ENCODE data around the gene DGKB. TPM values are rescaled to one million over a fixed set of nuclear protein-coding genes. Genes with fewer than 3 reads are reported as not detected.

The DGKB gene
- polyA plus RNA-seq, 3 donors from 2014 or later: not detected

GRCh38 chr7:14754631-14755030 is 147.9 kb downstream of the DGKB start:
- H3K27ac Mint-ChIP-seq: no peak overlapping the region
- no peaks in the 10 kb centered on the region for H3K36me3 Mint-ChIP-seq
- DNase-seq: no peak
- H3K9me3 Mint-ChIP-seq: peaks cover 0 to 14% (median 10%) of the 10 kb centered on the region in 6 donors
- no peak overlapping the region for H3K4me3 Mint-ChIP-seq
- peaks cover 0 to 1% (median 0%) of the 10 kb centered on the region in 3 donors for H3K27me3 Mint-ChIP-seq (ENCODE audit: low read depth in 3 of 3)
- no peaks in the 10 kb centered on the region for H3K4me1 Mint-ChIP-seq

- Mint-ChIP-seq H3K27me3 (ENCODE audit: low read depth in 3 of 3) (no peaks in the 10 kb centered on the region), H3K9me3 (peaks cover 4 to 23% (median 9%) of the 10 kb centered on the region in 6 donors), H3K27ac (no peak overlapping the region), H3K4me3 (no peak overlapping the region), H3K36me3 (no peaks in the 10 kb centered on the region), H3K4me1 (no peaks in the 10 kb centered on the region)
- no peak for DNase-seq
Measured at GRCh38 chr7:14752301-14752700, 150.2 kb downstream of the DGKB start.

- H3K4me3 Mint-ChIP-seq: no peak overlapping the region
Measured at GRCh38 chr7:14751461-14751860, 151.1 kb downstream of the DGKB start.

GRCh38 chr7:14748461-14748860 is 154.1 kb downstream of the DGKB start:
- no peaks in the 10 kb centered on the region for H3K36me3 Mint-ChIP-seq
- peaks cover 13 to 39% (median 22%) of the 10 kb centered on the region in 6 donors for H3K9me3 Mint-ChIP-seq
- no peaks in the 10 kb centered on the region for H3K27me3 Mint-ChIP-seq (ENCODE audit: low read depth in 3 of 3)
- H3K4me1 Mint-ChIP-seq: no peaks in the 10 kb centered on the region
- DNase-seq: no peak
- no peak overlapping the region for H3K4me3 Mint-ChIP-seq
- H3K27ac Mint-ChIP-seq: no peak overlapping the region

More at GRCh38 chr7:14751461-14751860, 151.1 kb downstream of the DGKB start:
- no peaks in the 10 kb centered on the region for H3K4me1 Mint-ChIP-seq
- H3K27me3 Mint-ChIP-seq (ENCODE audit: low read depth in 3 of 3): no peaks in the 10 kb centered on the region
- H3K27ac Mint-ChIP-seq: no peak overlapping the region
- peaks cover 8 to 24% (median 10%) of the 10 kb centered on the region in 6 donors for H3K9me3 Mint-ChIP-seq
- DNase-seq: no peak
- H3K36me3 Mint-ChIP-seq: no peaks in the 10 kb centered on the region

GRCh38 chr7:14747701-14748100 is 154.8 kb downstream of the DGKB start:
- no peak overlapping the region for H3K27ac Mint-ChIP-seq
- no peaks in the 10 kb centered on the region for H3K27me3 Mint-ChIP-seq (ENCODE audit: low read depth in 3 of 3)
- H3K9me3 Mint-ChIP-seq: peaks cover 13 to 46% (median 28%) of the 10 kb centered on the region in 6 donors
- DNase-seq: no peak
- H3K4me3 Mint-ChIP-seq: no peak overlapping the region
- no peaks in the 10 kb centered on the region for H3K36me3 Mint-ChIP-seq
- H3K4me1 Mint-ChIP-seq: no peaks in the 10 kb centered on the region

GRCh38 chr7:14745076-14745475 is 157.5 kb downstream of the DGKB start:
- H3K27ac Mint-ChIP-seq: no peak overlapping the region
- H3K27me3 Mint-ChIP-seq (ENCODE audit: low read depth in 3 of 3): no peaks in the 10 kb centered on the region
- DNase-seq: no peak
- H3K9me3 Mint-ChIP-seq: peaks cover 16 to 50% (median 38%) of the 10 kb centered on the region in 6 donors
- no peaks in the 10 kb centered on the region for H3K36me3 Mint-ChIP-seq
- no peaks in the 10 kb centered on the region for H3K4me1 Mint-ChIP-seq
- H3K4me3 Mint-ChIP-seq: no peak overlapping the region

GRCh38 chr7:14740606-14741005 is 161.9 kb downstream of the DGKB start:
- DNase-seq: no peak
- H3K4me1 Mint-ChIP-seq: no peaks in the 10 kb centered on the region
- H3K4me3 Mint-ChIP-seq: no peak overlapping the region
- no peaks in the 10 kb centered on the region for H3K27me3 Mint-ChIP-seq (ENCODE audit: low read depth in 3 of 3)
- H3K9me3 Mint-ChIP-seq: peaks cover 15 to 57% (median 41%) of the 10 kb centered on the region in 6 donors
- no peaks in the 10 kb centered on the region for H3K36me3 Mint-ChIP-seq
- H3K27ac Mint-ChIP-seq: no peak overlapping the region

- no peak for DNase-seq
- no peaks in the 10 kb centered on the region for H3K36me3 Mint-ChIP-seq
- peaks cover 11 to 57% (median 38%) of the 10 kb centered on the region in 6 donors for H3K9me3 Mint-ChIP-seq
- no peaks in the 10 kb centered on the region for H3K27me3 Mint-ChIP-seq (ENCODE audit: low read depth in 3 of 3)
- no peaks in the 10 kb centered on the region for H3K4me1 Mint-ChIP-seq
- H3K27ac Mint-ChIP-seq: no peak overlapping the region
- no peak overlapping the region for H3K4me3 Mint-ChIP-seq
Measured at GRCh38 chr7:14739841-14740185, 162.7 kb downstream of the DGKB start.

- H3K4me3 Mint-ChIP-seq: no peak overlapping the region
- H3K36me3 Mint-ChIP-seq: no peaks in the 10 kb centered on the region
- H3K4me1 Mint-ChIP-seq: no peaks in the 10 kb centered on the region
- H3K9me3 Mint-ChIP-seq: peaks cover 10 to 59% (median 35%) of the 10 kb centered on the region in 6 donors
- H3K27me3 Mint-ChIP-seq (ENCODE audit: low read depth in 3 of 3): no peaks in the 10 kb centered on the region
- no peak for DNase-seq
- no peak overlapping the region for H3K27ac Mint-ChIP-seq
Measured at GRCh38 chr7:14739168-14739840, 163.2 kb downstream of the DGKB start.

GRCh38 chr7:14738086-14738485 is 164.5 kb downstream of the DGKB start:
- Mint-ChIP-seq H3K4me3 (no peak overlapping the region), H3K4me1 (no peaks in the 10 kb centered on the region), H3K9me3 (peaks cover 10 to 50% (median 28%) of the 10 kb centered on the region in 6 donors), H3K27ac (no peak overlapping the region), H3K27me3 (ENCODE audit: low read depth in 3 of 3) (no peaks in the 10 kb centered on the region), H3K36me3 (no peaks in the 10 kb centered on the region)
- DNase-seq: no peak

- DNase-seq: no peak
- H3K4me3 Mint-ChIP-seq: no peak overlapping the region
- no peaks in the 10 kb centered on the region for H3K4me1 Mint-ChIP-seq
- peaks cover 7 to 51% (median 17%) of the 10 kb centered on the region in 6 donors for H3K9me3 Mint-ChIP-seq
- H3K27ac Mint-ChIP-seq: no peak overlapping the region
- peaks cover 0 to 4% (median 4%) of the 10 kb centered on the region in 3 donors for H3K36me3 Mint-ChIP-seq
- H3K27me3 Mint-ChIP-seq (ENCODE audit: low read depth in 3 of 3): no peaks in the 10 kb centered on the region
Measured at GRCh38 chr7:14734839-14735321, 167.7 kb downstream of the DGKB start.

GRCh38 chr7:14720785-14721184 is 181.8 kb downstream of the DGKB start:
- peaks cover 0 to 7% (median 1%) of the 10 kb centered on the region in 6 donors for H3K9me3 Mint-ChIP-seq
- H3K27ac Mint-ChIP-seq: no peak overlapping the region
- no peaks in the 10 kb centered on the region for H3K4me1 Mint-ChIP-seq
- no peak for DNase-seq
- no peak overlapping the region for H3K4me3 Mint-ChIP-seq
- no peaks in the 10 kb centered on the region for H3K36me3 Mint-ChIP-seq
- no peaks in the 10 kb centered on the region for H3K27me3 Mint-ChIP-seq (ENCODE audit: low read depth in 3 of 3)

- DNase-seq: no peak
- Mint-ChIP-seq H3K9me3 (peaks cover 0 to 3% (median under 1%) of the 10 kb centered on the region in 6 donors), H3K4me1 (no peaks in the 10 kb centered on the region), H3K36me3 (no peaks in the 10 kb centered on the region), H3K27me3 (ENCODE audit: low read depth in 3 of 3) (no peaks in the 10 kb centered on the region), H3K4me3 (no peak overlapping the region), H3K27ac (no peak overlapping the region)
Measured at GRCh38 chr7:14717816-14718215, 184.7 kb downstream of the DGKB start.

- Mint-ChIP-seq H3K27ac (no peak overlapping the region), H3K9me3 (peaks cover 0 to 3% (median under 1%) of the 10 kb centered on the region in 6 donors), H3K36me3 (no peaks in the 10 kb centered on the region), H3K4me3 (no peak overlapping the region), H3K4me1 (no peaks in the 10 kb centered on the region), H3K27me3 (ENCODE audit: low read depth in 3 of 3) (no peaks in the 10 kb centered on the region)
- no peak for DNase-seq
Measured at GRCh38 chr7:14717169-14717568, 185.4 kb downstream of the DGKB start.
